VCaP (cell line): ENCODE data around the gene PAK4.

Experiments used
- H3K27ac ChIP-seq: fragments of 450-650 bp; 2 replicates; pipeline ENCODE4 v1.5.1; 2017
- TF ChIP-seq, protein P1 (sequence below): fragments of 450-650 bp; conservative IDR thresholded peaks from 2 replicates; pipeline ENCODE4 v1.5.1; 2017; ENCODE audit warnings: mild to moderate bottlenecking, moderate library complexity

PAK4 gene

DNA sequence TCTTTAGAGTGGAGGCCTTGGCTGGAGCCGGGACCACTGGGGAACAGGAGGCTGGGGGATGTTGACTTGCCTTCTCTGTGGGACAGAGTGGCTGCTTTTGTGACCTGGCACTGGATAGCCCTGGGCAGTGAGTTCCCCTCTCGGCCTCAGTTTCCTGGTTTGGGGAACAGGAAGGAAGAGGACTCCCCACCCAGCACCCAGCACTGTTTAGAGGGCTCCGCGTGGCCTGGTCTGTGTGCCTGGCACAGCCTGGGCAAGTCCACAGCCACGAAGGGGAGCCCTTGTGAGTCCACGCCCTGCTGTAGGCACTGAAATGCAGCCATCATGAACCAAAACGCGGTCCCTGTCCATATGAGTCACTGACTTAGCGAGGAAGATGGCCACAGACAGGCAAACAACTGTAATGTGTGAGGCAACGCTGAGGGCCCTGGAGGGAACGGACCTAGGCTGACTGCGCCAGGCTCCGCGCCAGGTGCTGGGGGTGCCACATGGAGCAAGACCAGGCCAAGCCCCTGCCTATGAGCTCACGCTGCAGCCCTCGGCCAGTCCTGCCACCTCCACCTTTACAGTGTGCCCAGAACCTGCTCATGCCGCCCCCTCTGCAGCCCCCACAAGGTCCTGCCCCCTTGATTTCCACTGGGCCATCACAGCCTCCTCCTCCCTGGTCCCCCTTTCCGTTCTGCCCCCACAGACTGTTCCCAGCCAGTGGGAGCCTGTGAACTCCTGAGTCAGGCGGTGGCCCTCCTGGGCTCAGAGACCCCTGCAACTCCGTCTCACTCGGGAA, 35.5 kb downstream of the PAK4 start:
- H3K27ac ChIP-seq, result peak overlapping the region; percentile 97

DNA sequence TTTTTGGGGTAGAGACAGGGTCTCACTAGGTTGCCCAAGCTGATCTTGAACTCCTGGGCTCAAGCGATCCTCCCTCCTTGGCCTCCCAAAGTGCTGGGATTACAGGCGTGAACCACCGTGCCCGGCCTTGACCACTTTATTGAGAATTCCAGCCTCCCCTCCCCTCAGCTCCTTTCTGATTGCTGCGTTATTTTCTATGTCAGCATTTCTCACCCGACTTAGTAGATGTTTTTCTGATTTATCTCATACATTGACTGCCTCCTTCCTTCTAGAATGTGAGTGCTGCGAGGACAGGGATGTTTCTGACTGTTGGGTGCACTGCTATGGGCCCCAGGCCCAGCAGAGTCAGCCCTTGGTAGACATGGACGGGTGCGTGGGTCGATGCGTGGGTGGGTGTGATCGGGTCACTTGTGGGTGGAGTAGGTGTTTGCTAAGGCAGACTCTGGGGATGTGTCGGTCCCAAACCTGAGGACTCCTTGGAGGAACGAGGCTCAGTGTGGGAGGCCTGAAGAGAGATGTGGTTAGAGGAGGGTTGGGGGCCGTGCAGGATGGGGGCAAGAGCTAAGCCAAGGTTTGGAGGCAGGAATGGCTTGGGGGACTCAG, 37.0 kb downstream of the PAK4 start:
- H3K27ac ChIP-seq, result peak overlapping the region; percentile 97
- TF ChIP-seq, protein P1, sequence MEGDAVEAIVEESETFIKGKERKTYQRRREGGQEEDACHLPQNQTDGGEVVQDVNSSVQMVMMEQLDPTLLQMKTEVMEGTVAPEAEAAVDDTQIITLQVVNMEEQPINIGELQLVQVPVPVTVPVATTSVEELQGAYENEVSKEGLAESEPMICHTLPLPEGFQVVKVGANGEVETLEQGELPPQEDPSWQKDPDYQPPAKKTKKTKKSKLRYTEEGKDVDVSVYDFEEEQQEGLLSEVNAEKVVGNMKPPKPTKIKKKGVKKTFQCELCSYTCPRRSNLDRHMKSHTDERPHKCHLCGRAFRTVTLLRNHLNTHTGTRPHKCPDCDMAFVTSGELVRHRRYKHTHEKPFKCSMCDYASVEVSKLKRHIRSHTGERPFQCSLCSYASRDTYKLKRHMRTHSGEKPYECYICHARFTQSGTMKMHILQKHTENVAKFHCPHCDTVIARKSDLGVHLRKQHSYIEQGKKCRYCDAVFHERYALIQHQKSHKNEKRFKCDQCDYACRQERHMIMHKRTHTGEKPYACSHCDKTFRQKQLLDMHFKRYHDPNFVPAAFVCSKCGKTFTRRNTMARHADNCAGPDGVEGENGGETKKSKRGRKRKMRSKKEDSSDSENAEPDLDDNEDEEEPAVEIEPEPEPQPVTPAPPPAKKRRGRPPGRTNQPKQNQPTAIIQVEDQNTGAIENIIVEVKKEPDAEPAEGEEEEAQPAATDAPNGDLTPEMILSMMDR, result no peak

More for the DNA sequence above, 35.5 kb downstream of the PAK4 start:
- TF ChIP-seq, protein P1, result no peak

DNA sequence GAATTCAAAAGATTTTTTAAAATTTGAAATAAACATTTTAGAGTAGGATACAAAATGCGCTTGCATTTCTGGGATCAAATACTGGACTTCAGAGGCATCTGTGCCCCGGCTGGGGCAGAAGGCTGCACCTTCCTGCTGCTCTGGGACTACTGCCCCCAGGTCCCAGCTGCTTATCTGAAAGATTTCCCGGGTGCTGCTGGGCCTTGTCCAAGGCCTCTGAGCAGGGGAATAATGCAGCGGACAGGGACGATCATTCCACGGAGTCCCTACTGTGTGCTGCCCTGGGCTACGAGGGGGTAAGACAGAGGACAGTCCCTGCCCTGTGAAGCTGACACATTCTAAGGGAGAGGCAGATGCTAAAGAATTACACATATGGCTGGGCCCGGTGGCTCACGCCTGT, 38.0 kb downstream of the PAK4 start:
- TF ChIP-seq, protein P1, result no peak
- H3K27ac ChIP-seq, result peak overlapping the region; percentile 97

DNA sequence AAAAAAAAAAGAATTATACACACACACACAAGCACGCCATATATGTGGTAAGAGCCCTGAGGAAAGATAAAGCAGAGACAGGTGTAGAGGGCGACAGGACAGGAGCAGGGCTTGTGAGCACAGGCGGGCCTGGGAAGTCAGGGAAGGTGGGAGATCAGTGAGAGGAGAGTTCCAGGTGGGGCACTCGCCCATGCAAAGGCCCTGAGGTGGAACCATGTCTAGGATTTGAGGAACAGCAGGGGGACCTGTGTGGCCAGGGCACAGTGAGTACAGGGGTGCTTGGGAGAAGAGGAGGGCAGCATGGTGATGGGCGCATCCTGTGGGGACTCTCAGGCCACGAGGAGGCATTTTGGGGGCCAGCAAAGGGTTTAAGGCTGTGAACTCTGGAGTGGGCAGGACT, 38.7 kb downstream of the PAK4 start:
- TF ChIP-seq, protein P1, result no peak
- H3K27ac ChIP-seq, result peak overlapping the region; percentile 97

DNA sequence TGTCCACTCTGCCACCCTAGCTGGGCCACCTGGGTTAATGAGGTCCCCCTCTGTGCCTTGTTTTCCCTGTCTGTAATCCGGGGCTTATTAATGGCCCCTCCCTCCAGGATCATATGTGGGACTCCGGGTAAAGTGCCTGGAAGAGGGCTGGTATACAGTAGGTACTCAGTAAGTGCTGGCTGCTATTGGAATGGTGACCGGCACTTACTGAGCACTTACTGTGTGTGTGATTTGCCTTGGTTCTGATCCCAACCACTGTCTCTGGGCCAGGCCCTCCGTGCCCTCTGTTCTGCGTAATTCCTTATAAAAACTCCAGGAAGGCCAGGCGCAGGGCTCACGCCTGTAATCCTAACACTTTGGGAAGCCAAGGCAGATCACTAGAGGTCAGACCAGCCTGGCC, 40.3 kb downstream of the PAK4 start:
- peak overlapping the region; percentile 99 for H3K27ac ChIP-seq
- TF ChIP-seq, protein P1, result no peak

DNA sequence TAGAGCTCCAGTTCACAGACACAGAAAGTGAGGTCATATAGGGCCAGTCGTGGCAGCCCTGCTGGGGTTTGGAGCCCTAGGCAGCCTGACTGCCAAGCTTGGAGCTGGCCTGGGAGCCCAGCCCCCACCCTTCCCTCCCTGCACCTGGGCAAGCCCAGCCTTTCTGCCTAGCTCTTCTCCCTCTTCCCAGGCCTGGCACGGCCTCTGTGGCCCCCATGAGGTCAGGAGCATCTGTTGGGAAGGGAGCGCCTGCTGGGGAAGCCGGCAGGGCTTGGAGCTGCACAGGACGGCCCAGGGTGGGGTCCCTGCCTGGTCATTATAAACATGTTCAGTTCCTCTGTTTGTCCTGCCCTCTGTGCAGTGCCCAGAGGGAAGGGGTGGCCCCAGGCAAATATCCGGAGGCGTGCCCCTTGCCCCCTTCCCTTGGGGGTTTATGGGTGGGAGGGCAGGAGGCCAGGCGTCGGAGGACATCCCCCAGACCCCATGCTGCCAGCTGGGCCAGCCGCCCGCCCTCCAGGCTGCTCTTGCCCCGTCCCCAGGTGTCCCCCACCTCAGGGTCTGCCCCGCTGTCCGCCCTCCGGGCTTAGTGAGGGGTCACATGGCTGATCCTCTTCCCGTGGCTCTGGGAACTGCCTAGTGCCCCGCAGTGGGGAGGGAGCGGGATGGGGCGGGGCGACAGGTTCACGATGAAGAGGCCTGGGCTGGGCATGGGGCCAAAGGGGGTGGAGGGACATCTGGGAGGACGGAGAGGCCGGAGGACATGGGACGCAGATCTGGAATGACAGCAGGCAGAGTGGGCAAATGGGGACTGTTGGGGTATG, 41.2 kb downstream of the PAK4 start:
- TF ChIP-seq, protein P1, result no peak
- peak overlapping the region; percentile 99 for H3K27ac ChIP-seq
